Omental fat pad (tissue), 4 donors: ENCODE measurements around the gene CHCHD6. TPM values are rescaled to one million over a fixed set of nuclear protein-coding genes. Genes with fewer than 3 reads are reported as not detected.

Experiments used
- ATAC-seq: fragments of 150-250 bp; one replicate; pipeline ENCODE4 v1.9.1; 2016; ENCODE audit warnings: mild to moderate bottlenecking, moderate library complexity; ENCODE audit not compliant: low FRiP score
- DNase-seq: peaks from one replicate; pipeline ENCODE4 v3.0.0-alpha.2; 2019; ENCODE audit warnings: low spot score
- CTCF ChIP-seq, 3 donors: fragments of 450-650 bp; IDR thresholded peaks; one replicate each; pipeline ENCODE4 v1.5.1; 2016 to 2017; ENCODE audit warnings: antibody characterized with exemption in 3 of 3, mild to moderate bottlenecking in 3 of 3, moderate library complexity in 2 of 3
- total RNA-seq, 4 donors: library from RNA; depleted of rRNA; stranded (reverse); fragments of >200 nt; gene quantifications; one replicate each; pipeline ENCODE4 v1.1.0, GENCODE V29; 2016

The CHCHD6 gene
- total RNA-seq, 4 donors from 2014 or later, result 7.5 to 19.7 (median 11.5) TPM

GRCh38 chr3:126743781-126744180 is 39.7 kb downstream of the CHCHD6 start:
- no peak for DNase-seq
- no peak for ATAC-seq
- TF ChIP-seq CTCF (IDR thresholded peaks at IDR 0.05), result no peak

GRCh38 chr3:126745760-126746394 is 41.8 kb downstream of the CHCHD6 start:
- no peak for ATAC-seq
- no peak for TF ChIP-seq CTCF (IDR thresholded peaks at IDR 0.05)
- DNase-seq, result no peak

GRCh38 chr3:126746395-126747177 is 42.5 kb downstream of the CHCHD6 start:
- DNase-seq, result no peak
- no peak for ATAC-seq
- TF ChIP-seq CTCF (IDR thresholded peaks at IDR 0.05), result no peak

GRCh38 chr3:126747768-126748167 is 43.7 kb downstream of the CHCHD6 start:
- ATAC-seq (no peak), DNase-seq (no peak)

GRCh38 chr3:126748701-126749546 is 44.9 kb downstream of the CHCHD6 start:
- TF ChIP-seq CTCF (IDR thresholded peaks at IDR 0.05), result no peak
- no peak for DNase-seq
- ATAC-seq, result no peak

More at GRCh38 chr3:126747768-126748167, 43.7 kb downstream of the CHCHD6 start:
- TF ChIP-seq CTCF (IDR thresholded peaks at IDR 0.05), result no peak

- no peak for DNase-seq
- TF ChIP-seq CTCF (IDR thresholded peaks at IDR 0.05), result no peak
- ATAC-seq, result no peak
These were observed 45.5 kb downstream of the CHCHD6 start for GRCh38 chr3:126749547-126749875.
